Measurements from ENCODE around the gene APEX1. TPM values are rescaled to one million over a fixed set of nuclear protein-coding genes. Genes with fewer than 3 reads are reported as not detected.

The APEX1 gene
- 100 to 1,000 TPM in 1 of 3 donors, 10 to 100 TPM in 2; 83.9 to 115 (median 93.8) TPM for total RNA-seq
- long read RNA-seq, donor 1, transcript APEX1-216 (3 exons, 1,803 nt), result minor isoform, 13 of 83 reads
- long read RNA-seq, donor 1, transcript APEX1-205 (4 exons, 1,603 nt), result minor isoform, 7 of 83 reads
- long read RNA-seq, donor 1, transcript APEX1-201 (5 exons, 1,484 nt), result major isoform, 46 of 83 reads
- long read RNA-seq, donor 1, partial matches to known transcripts, result 5 of 83 reads
- long read RNA-seq, donor 1, other reads (novel, unspliced or antisense), result 4 of 83 reads
- long read RNA-seq, donor 2, transcript APEX1-201 (5 exons, 1,484 nt), result major isoform, 54 of 100 reads
- long read RNA-seq, donor 2, transcript APEX1-205 (4 exons, 1,603 nt), result minor isoform, 11 of 100 reads
- long read RNA-seq, donor 2, transcript APEX1-202 (5 exons, 1,387 nt), result minor isoform, 5 of 100 reads
- long read RNA-seq, donor 2, transcript APEX1-210 (5 exons, 1,437 nt), result minor isoform, 15 of 100 reads
- long read RNA-seq, donor 2, partial matches to known transcripts, result 3 of 100 reads
- long read RNA-seq, donor 2, other reads (novel, unspliced or antisense), result 6 of 100 reads

DNA sequence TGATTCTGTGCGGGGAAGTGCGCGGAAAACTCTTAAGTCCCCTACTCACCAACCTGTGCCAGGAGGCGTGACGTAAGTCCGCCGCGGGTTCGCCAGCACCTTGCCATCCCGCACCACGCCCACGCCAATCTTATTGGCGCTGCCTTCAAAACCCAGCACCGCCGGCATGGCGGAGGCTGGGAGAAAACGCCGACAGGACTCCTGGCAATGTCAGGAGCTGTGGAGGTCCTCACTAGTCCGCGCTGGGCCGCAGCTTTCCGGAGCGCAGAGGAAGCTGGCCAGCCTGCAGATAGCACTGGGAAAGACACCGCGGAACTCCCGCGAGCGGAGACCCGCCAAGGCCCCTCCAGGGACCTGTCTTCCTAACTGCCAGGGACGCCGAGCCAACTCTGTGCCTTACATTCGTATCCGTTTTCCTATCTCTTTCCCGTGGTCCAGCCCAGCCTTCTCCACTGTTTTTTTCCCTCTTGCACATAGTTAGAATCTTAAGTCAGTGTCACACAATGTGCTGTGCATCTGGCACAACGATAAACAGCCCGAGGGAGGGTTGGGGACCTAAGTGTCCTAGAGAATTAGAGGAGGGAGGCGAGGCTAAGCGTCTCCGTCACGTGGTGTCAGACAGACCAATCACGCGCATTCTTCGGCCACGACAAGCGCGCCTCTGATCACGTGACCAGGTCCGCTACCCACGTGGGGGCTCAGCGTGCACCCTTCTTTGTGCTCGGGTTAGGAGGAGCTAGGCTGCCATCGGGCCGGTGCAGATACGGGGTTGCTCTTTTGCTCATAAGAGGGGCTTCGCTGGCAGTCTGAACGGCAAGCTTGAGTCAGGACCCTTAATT, at the start of gene APEX1, which contains the start of gene OSGEP:
TSS of gene APEX1 (plus strand) at position 711 of the 839 bp plus-strand sequence. CDS start 420 bp downstream, outside the sequence.
TSS of gene OSGEP (minus strand) at position 297 of the 839 bp plus-strand sequence. CDS start at position 168, 129 bp downstream.
- Histone ChIP-seq H3K4me3 (peak within 1 kb of the TSS; percentile 42), H3K36me3 (ENCODE audit: low read depth) (peaks cover 13% of the 10 kb centered on the region), H3K4me1 (ENCODE audit: low read depth) (peaks cover 25% of the 10 kb centered on the region), H3K9me3 (no peaks in the 10 kb centered on the region)
- TF ChIP-seq CTCF (IDR thresholded peaks at IDR 0.05), result no peak
- DNase-seq (peak; percentile 96 to 99 (median 99)), ATAC-seq (peak; percentile 93)
- intact Hi-C loops (cut with DNase I, micrococcal nuclease), result loop anchor here in 1 of 2 donors (2.0 kb wide), 1 partner anchor 42 kb away; the partner anchor contains the start of gene TEP1

DNA sequence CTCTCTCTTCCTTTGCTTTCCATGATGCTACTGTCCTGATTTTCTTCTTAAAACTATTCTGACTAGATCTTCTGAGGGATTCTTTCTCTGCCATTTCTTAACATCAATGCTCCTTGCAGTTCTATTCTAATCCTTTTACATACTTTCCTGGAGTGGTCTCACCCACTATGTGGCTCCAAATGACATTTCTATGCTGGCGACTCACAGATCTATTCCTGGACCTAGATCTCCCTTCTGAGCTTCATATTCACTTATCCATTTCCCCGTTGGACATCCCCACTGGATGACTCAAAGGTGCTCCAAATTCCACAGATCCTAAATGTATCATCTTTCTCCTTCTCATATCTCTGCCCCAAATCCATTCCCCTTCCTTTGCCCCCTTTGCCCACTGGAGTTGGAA, 45.8 kb upstream of the APEX1 start:
- Histone ChIP-seq H3K36me3 (ENCODE audit: low read depth) (peaks cover 12% of the 10 kb centered on the region), H3K4me1 (ENCODE audit: low read depth) (peaks cover 19% of the 10 kb centered on the region), H3K9me3 (no peaks in the 10 kb centered on the region), H3K4me3 (no peak overlapping the region)
- ATAC-seq (no peak), DNase-seq (no peak)
- intact Hi-C loops (cut with DNase I, micrococcal nuclease), result loop anchor here in 1 of 2 donors (10.0 kb wide), 1 partner anchor 54 kb away; no protein-coding TSS in a partner anchor
- TF ChIP-seq CTCF (IDR thresholded peaks at IDR 0.05), result no peak

GRCh38 chr14:20412411-20412810, 42.6 kb upstream of the APEX1 start:
- TF ChIP-seq CTCF (IDR thresholded peaks at IDR 0.05), result no peak
- intact Hi-C loops (cut with DNase I, micrococcal nuclease), result loop anchor here (2.0 to 5.0 kb wide), 3 partner anchors 42 to 270 kb away; partner anchors contain the start of genes APEX1 (in 1 of the 2), OSGEP (in 1 of the 2) and RNASE4 (in 1 of the 2)
- Histone ChIP-seq H3K36me3 (ENCODE audit: low read depth) (peaks cover 5% of the 10 kb centered on the region), H3K9me3 (no peaks in the 10 kb centered on the region), H3K4me3 (peak overlapping the region; percentile 75), H3K4me1 (ENCODE audit: low read depth) (peaks cover 39% of the 10 kb centered on the region)
- DNase-seq, result no peak
- ATAC-seq, result peak; percentile 3

GRCh38 chr14:20412876-20413743, 41.9 kb upstream of the APEX1 start, which contains the start of gene TEP1:
TSS of gene TEP1 (minus strand) at chr14:20413501. CDS start at chr14:20408439, 5,062 bp downstream.
- peaks cover under 1% of the 10 kb centered on the region for H3K36me3 ChIP-seq (ENCODE audit: low read depth)
- intact Hi-C loops (cut with DNase I, micrococcal nuclease), result loop anchor here (2.0 to 5.0 kb wide), 3 partner anchors 42 to 269 kb away; partner anchors contain the start of genes APEX1 (in 1 of the 2), OSGEP (in 1 of the 2) and RNASE4 (in 1 of the 2)
- H3K4me1 ChIP-seq (ENCODE audit: low read depth), result peaks cover 46% of the 10 kb centered on the region
- ATAC-seq (peak; percentile 87), DNase-seq (peak; percentile 94 to 95 (median 94))
- TF ChIP-seq CTCF (IDR thresholded peaks at IDR 0.05), result no peak
- no peaks in the 10 kb centered on the region for H3K9me3 ChIP-seq
- peak within 1 kb of the TSS; percentile 75 for H3K4me3 ChIP-seq
